Stimulated activated CD8-positive, alpha-beta memory T cell treated with anti-CD3 and anti-CD28 coated beads, Interleukin-4, amount 100 ng/mL, for 24 hours (primary cell): ENCODE data around the gene RAB10.
A peak's percentile ranks its signal among the peaks of the same experiment; 100 is the strongest.
"Not testable (repeated sequence)": the region's sequence is repeated elsewhere in the genome, so short reads cannot be mapped to it uniquely, and the experiment has no call there.

Experiments
- DNase-seq: peaks from one replicate; pipeline ENCODE4 v3.0.0-alpha.2; 2020; ENCODE audit warnings: low read depth

The RAB10 gene

GRCh38 chr2:26016012-26016705, 17.7 kb upstream of the RAB10 start:
- no peak for DNase-seq

DNA sequence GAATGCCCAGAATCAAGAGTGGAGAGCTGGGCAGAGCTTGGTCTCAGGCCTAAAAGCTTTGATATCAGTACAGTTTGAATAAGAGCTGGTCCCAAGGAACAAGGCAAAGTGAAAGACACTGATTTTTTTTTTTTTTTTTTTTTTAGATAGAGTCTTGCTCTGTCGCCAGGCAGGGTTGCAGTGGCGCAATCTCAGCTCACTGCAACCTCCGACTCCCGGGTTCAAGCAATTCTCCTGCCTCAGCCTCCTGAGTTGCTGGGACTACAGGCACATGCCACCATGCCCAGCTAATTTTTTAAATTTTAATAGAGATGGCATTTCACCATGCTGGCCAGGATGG, 17.2 kb upstream of the RAB10 start:
- DNase-seq: not testable (repeated sequence)

GRCh38 chr2:26017464-26018183, 16.3 kb upstream of the RAB10 start:
- DNase-seq: no peak

GRCh38 chr2:26018184-26019055, 15.5 kb upstream of the RAB10 start:
- peak; percentile 12 for DNase-seq

GRCh38 chr2:26020231-26020640, 13.6 kb upstream of the RAB10 start:
- DNase-seq: no peak

DNA sequence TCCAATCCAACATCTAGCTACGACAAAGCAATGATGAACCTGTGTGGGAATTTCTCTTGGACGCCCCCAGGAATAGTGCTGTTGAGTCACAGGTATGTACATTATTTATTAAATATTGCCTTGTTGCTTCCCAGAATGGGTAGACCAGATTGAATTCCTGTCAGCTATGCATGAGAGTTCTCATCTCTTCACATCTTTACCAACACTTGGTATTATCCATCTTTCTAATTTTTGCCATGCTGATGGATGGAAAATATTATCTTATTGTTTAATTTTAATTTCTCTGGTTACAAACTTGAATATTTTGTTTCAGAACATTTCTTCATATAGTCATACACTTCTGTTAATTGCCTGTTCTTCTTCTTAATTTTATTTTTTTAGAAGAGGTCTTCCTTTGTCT, 9.6 kb upstream of the RAB10 start:
- DNase-seq: no peak

DNA sequence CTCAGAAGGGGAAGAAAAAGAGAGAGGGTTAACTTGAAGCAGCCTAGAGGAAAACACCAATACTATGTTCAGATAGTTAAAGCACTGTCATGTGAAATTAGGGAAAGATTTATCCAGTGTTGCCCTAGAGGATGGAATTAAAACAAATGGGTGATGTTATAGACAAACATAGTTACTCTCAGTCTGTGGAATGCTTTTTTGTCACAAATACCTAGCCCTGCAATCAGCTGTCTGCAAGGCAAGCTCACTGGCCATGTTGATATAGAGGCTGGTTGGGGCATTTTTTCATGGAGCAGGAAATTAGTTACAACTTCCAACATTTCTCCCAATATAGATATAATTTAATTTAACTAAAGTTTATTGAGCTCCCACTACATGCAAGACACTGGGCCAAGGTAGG, 8.4 kb upstream of the RAB10 start:
- no peak for DNase-seq

DNA sequence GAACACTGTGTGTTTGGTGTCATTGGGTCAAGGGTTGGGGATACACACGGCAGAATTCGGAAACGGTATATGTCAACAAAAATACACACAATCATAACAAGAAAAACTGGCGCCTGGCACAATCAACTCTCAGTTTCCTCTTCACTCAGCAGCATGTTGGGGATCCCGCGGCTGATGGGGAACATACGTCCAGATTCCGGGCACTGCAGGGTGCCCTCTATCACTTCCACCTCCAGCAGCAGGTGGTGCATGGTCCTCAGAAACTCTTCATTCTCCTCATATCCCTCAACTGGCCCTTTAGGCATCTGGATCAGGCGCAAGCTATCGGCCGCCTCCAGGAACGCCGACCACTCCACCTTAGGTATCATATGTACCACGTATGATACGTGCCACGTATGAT, 5.8 kb upstream of the RAB10 start:
- DNase-seq: not testable (repeated sequence)

DNA sequence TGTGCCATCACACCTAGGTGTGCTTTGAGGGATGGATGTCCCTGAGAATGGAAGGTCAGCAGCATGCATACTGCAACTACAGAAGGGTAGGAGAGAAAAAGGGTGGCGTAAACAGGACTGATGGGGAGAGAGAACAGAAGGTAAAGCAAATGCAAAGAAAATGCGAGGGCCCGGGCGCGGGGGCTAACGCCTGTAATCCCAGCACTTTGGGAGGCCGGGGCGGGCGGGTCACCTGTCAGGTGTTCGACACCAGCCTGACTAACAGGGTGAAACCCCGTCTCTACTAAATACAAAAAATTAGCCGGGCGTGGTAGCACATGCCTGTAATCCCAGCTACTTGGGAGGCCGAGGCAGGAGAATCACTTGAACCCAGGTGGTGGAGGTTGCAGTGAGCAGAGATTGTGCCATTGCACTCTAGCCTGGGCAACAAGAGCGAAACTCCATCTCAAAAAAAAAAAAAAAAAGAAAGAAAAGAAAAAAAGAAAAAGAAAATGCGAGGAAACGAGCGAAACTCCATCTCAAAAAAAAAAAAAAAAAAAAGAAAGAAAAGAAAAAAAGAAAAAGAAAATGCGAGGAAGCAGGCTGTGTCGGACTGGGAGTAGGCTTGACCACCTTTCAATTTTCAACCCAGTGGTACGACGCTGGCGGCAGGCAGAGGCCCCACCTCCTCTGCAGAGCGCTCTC, 1.2 kb upstream of the RAB10 start:
- DNase-seq: not testable (repeated sequence)

DNA sequence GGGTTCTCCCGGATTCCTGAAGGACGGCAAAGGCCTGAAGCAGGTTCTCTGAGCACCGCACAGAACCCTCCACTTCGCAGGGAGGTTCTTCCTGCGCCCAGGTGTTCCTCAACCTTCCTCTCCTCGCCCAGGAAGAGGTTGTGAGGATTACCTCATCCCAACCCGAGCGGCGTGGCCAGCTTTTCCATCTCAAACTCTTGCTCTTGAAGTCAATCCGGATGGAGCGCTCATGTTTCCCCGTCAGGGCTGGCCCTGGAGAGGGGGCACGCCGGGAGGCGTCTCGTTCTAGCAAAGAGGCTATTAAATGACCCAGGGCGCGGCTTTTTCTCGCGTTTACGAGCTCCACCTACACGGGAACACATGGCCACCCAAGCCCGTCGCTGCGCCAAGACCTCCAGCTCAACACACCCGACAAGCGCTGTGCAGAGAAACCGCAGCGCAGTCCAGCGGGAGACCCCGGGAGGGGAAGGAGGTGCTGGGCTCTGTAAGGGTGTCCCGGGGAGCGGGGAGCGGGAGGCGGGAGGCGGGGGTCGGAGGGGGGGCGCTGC, 540 bp upstream of the RAB10 start:
- DNase-seq: no peak

- DNase-seq: no peak
Measured at GRCh38 chr2:26034637-26034992, 731 bp downstream of the RAB10 start.

GRCh38 chr2:26035090-26035743, 1.3 kb downstream of the RAB10 start:
- DNase-seq: no peak

DNA sequence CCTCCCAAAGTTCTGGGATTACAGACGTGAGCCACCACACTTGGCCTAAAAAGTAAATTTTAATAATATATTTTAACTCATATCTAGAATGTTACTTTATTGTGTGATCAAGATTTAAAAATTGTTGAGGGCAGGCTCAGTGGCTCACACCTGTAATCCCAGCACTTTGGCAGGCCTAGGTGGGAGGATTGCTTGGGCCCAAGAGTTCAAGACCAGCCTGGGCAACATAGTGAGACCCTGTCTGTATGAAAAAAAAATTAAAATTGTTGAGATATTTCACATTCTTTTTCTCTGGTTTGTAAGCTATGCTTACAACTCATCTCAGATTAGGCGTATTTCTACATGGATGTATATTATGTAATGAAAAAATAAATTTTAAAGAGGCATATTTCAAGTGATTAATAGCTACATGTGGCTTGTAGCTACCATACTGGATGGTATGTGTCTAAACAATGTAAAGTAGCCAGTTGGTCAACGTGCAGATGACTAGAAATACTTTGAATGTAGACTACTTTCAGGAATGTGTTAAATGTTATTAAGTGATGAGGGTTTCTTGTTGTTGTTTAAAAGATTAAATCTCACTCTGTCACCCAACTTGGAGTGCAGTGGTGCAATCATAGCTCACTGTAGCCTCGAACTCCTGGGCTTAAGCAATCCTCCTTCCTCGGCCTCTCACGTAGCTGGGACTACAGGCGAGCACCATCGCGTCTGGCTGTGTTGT, 5.9 kb downstream of the RAB10 start:
- DNase-seq: no peak

DNA sequence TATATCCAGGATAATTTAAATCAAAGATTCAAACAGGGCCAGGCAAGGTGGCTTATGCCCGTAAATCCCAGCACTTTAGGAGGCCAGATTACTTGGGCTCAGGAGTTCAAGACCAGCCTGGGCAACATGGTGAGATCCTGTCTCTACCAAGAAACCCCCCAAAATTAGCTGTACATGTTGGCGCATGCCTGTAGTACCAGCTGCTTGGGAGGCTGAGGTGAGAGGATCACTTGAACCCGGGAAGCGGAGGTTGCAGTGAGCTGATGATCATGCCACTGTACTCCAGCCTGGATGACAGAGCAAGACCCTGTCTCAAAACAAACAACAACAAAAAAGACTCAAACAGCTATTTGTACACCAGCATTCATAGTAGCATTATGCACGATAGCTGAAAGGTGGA, 9.2 kb downstream of the RAB10 start:
- DNase-seq: no peak

DNA sequence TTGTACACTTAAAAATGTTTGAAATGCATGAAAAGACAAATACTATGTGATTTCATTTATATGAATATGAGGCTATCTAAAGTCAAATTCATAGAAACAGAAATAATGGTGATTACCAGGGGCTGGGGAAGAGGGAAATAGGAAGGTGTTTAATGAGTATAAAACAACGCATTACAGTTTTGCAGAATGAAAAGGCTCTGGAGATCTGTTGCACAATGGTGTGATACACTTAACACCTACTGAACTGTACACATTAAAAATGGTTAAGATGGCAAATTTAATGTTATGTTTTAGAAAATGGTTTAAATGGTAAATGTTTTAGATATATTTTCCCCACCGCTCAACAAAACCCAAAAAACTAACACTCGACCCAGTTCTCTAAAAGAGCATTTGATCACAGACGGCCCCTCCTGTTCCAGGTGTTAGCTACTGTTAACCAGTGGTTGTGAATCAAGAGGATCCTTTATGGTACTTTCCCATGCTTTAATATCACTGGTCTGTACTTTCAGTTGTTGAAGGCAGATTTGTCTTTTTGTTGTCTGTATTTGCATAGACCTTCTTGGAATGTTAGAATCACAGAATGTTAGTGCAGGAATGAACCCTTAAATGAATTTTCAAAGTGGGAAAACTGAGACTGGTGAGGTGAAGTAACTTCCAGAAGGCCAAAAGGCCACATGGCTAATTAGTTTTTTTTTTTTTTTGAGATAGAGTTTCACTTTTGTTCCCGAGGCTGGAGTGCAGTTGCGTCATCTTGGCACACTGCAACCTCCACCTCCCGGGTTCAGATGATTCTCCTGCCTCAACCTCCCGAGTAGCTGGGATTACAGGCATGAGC, 10.2 kb downstream of the RAB10 start:
- no peak for DNase-seq

GRCh38 chr2:26048791-26049190, 14.9 kb downstream of the RAB10 start:
- no peak for DNase-seq

GRCh38 chr2:26049641-26050040, 15.8 kb downstream of the RAB10 start:
- DNase-seq: no peak

GRCh38 chr2:26052740-26053139, 18.9 kb downstream of the RAB10 start:
- no peak for DNase-seq

DNA sequence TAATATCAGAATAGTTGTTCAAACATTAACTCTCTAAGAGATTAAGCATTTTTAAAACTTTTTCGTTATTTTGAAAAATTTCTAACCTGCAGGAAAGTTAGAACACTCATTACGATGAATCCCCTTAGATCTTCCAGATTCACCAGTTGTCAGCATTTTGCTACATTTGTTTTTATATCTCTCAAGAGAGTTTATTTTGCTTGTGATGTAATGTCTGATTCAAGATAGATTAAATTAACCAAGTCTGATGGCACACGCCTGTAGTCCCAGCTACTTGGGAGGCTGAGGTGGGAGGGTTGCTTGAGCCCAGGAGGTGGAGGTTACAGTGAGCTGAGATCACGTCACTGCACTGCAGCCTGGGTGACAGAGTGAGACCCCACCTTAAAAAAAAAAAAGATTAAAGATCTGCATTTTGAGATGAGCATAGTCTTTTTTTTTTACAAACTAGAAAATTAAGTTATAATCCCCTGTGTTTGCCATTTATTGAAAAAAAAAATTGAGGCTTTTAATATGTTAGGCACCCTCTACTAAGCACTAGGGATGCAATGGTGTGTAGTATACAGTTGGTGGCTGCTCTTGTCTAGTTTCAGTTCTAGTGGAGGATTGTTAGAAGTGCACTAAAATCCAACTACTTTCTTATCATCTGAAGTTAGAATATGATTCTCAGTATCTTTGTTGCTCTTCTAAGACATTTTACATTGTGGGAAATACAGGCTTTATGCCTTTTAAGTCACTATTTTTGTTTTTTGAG, 20.9 kb downstream of the RAB10 start:
- DNase-seq: no peak
